ENCODE results near the gene NFYB. TPM values are rescaled to one million over a fixed set of nuclear protein-coding genes. Genes with fewer than 3 reads are reported as not detected.

Gene NFYB
- total and polyA plus RNA-seq, 2 donors (not counting 1 experiment from before 2014, with no cell fraction given), result 11.7 to 27.2 TPM

- ATAC-seq (ENCODE audit: low read depth), result no peak
- intact Hi-C loops (cut with micrococcal nuclease), result no loop called here
- ChIA-PET POLR2A (no interaction called here), CTCF (no interaction called here)
- H3K4me3 Mint-ChIP-seq, result no peak overlapping the region
- peaks cover 8% of the 10 kb centered on the region for H3K9me3 Mint-ChIP-seq (ENCODE audit: insufficient read depth)
- H3K27me3 Mint-ChIP-seq, result peaks cover 43% of the 10 kb centered on the region
- no peaks in the 10 kb centered on the region for H3K4me1 Mint-ChIP-seq
- Histone ChIP-seq H3K79me2 (ENCODE audit: control insufficient read depth, insufficient read depth, low read length) (no peaks in the 10 kb centered on the region), H3K4me3 (ENCODE audit: control extremely low read depth in 1 of 5, extremely low read depth in 1 of 5, insufficient read depth in 1 of 5, low read depth in 2 of 5, low read length in 4 of 5) (no peak overlapping the region), H3K27me3 (replicated peaks in 1 of 4; ENCODE audit: control extremely low read depth in 1 of 4, control insufficient read depth in 3 of 4, insufficient read depth in 4 of 4, low read length in 3 of 4) (peaks cover 0 to 4% (median 2%) of the 10 kb centered on the region in 4 experiments), H3K4me1 (ENCODE audit: control insufficient read depth in 2 of 2, insufficient read depth in 2 of 2, low read length in 2 of 2) (no peaks in the 10 kb centered on the region), H2AFZ (ENCODE audit: insufficient read depth, low read depth, low read length, poor library complexity, severe bottlenecking) (no peak overlapping the region), H3K9ac (ENCODE audit: low read length) (no peak overlapping the region), H4K20me1 (ENCODE audit: control insufficient read depth, insufficient read depth, low read length, poor library complexity, severe bottlenecking) (no peaks in the 10 kb centered on the region), H3K4me2 (replicated peaks; ENCODE audit: low read depth, low read length, poor library complexity, severe bottlenecking) (no peak overlapping the region), H3K36me3 (replicated peaks in 1 of 2; ENCODE audit: control extremely low read depth in 1 of 2, control insufficient read depth in 1 of 2, extremely low read depth in 1 of 2, insufficient read depth in 2 of 2, low read length in 1 of 2) (no peaks in the 10 kb centered on the region), H3K27ac (ENCODE audit: low read length in 2 of 2) (no peak overlapping the region), H3K9me3 (ENCODE audit: control extremely low read depth in 1 of 3, control insufficient read depth in 2 of 3, insufficient read depth in 1 of 3, low read length in 2 of 3) (peaks cover 0 to 11% (median 10%) of the 10 kb centered on the region in 3 donors)
- no peak overlapping the region for H3K27ac Mint-ChIP-seq
- WGBS (ENCODE audit: insufficient coverage), result 86% methylated on average over 4 of the region's 4 CpGs
- DNase-seq, result no peak
- no peak for TF ChIP-seq CTCF (IDR thresholded peaks at IDR 0.05)
- no peak for TF ChIP-seq EZH2 (IDR thresholded peaks at IDR 0.05; ENCODE audit: borderline replicate concordance, insufficient read depth, low read depth, low read length, poor library complexity, severe bottlenecking)
Measured at GRCh38 chr12:104181313-104181712, 43.3 kb upstream of the NFYB start.

- ChIA-PET CTCF (no interaction called here), POLR2A (interaction anchor here (0.6 kb wide), 1 partner anchor 9 kb away, joined by 3 read pairs; no protein-coding TSS in a partner anchor)
- H3K9ac ChIP-seq (ENCODE audit: low read length), result no peak overlapping the region
- Mint-ChIP-seq H3K27ac (no peak overlapping the region), H3K4me1 (no peaks in the 10 kb centered on the region), H3K9me3 (ENCODE audit: insufficient read depth) (peaks cover 8% of the 10 kb centered on the region), H3K4me3 (no peak overlapping the region), H3K27me3 (peaks cover 43% of the 10 kb centered on the region)
- no peaks in the 10 kb centered on the region for H4K20me1 ChIP-seq (ENCODE audit: control insufficient read depth, insufficient read depth, low read length, poor library complexity, severe bottlenecking)
- H3K27ac ChIP-seq (ENCODE audit: low read length in 2 of 2), result no peak overlapping the region
- no peaks in the 10 kb centered on the region for H3K4me1 ChIP-seq (ENCODE audit: control insufficient read depth in 2 of 2, insufficient read depth in 2 of 2, low read length in 2 of 2)
- intact Hi-C loops (cut with micrococcal nuclease), result no loop called here
- H3K36me3 ChIP-seq (replicated peaks in 1 of 2; ENCODE audit: control extremely low read depth in 1 of 2, control insufficient read depth in 1 of 2, extremely low read depth in 1 of 2, insufficient read depth in 2 of 2, low read length in 1 of 2), result no peaks in the 10 kb centered on the region
- ATAC-seq (ENCODE audit: low read depth) (no peak), DNase-seq (no peak)
- H3K4me2 ChIP-seq (replicated peaks; ENCODE audit: low read depth, low read length, poor library complexity, severe bottlenecking), result no peak overlapping the region
- peaks cover 0 to 4% (median 2%) of the 10 kb centered on the region in 4 experiments for H3K27me3 ChIP-seq (replicated peaks in 1 of 4; ENCODE audit: control extremely low read depth in 1 of 4, control insufficient read depth in 3 of 4, insufficient read depth in 4 of 4, low read length in 3 of 4)
- H2AFZ ChIP-seq (ENCODE audit: insufficient read depth, low read depth, low read length, poor library complexity, severe bottlenecking), result no peak overlapping the region
- no peak overlapping the region for H3K4me3 ChIP-seq (ENCODE audit: control extremely low read depth in 1 of 5, extremely low read depth in 1 of 5, insufficient read depth in 1 of 5, low read depth in 2 of 5, low read length in 4 of 5)
- WGBS (ENCODE audit: insufficient coverage), result 100% methylated on average over 4 of the region's 5 CpGs
- no peak for TF ChIP-seq CTCF (IDR thresholded peaks at IDR 0.05)
- no peak for TF ChIP-seq EZH2 (IDR thresholded peaks at IDR 0.05; ENCODE audit: borderline replicate concordance, insufficient read depth, low read depth, low read length, poor library complexity, severe bottlenecking)
- H3K79me2 ChIP-seq (ENCODE audit: control insufficient read depth, insufficient read depth, low read length), result no peaks in the 10 kb centered on the region
- peaks cover 0 to 14% (median 10%) of the 10 kb centered on the region in 3 donors for H3K9me3 ChIP-seq (ENCODE audit: control extremely low read depth in 1 of 3, control insufficient read depth in 2 of 3, insufficient read depth in 1 of 3, low read length in 2 of 3)
Measured at GRCh38 chr12:104180374-104180773, 42.4 kb upstream of the NFYB start.

Data from B cell (primary cell).